HCT116 (cell line): ENCODE measurements around the gene RAD51C. TPM values are rescaled to one million over a fixed set of nuclear protein-coding genes. Genes with fewer than 3 reads are reported as not detected.

Experiments
- ATAC-seq: fragments of 200-7000 bp; cut with Tn5 transposase; 2 replicates; pipeline ENCODE4 v1.9.1; 2020; ENCODE audit warnings: mild to moderate bottlenecking, moderate library complexity
- BruUV-seq: library from RNA; stranded (reverse); fragments of 400-500 nt; replicated peaks from 2 replicates; lab custom pipeline; 2021; lab: Mats Ljungman, UMichigan
- CTCF ChIA-PET: fragments of 300-600 bp; sonication (Branson Sonifier 250); formaldehyde crosslinking; loops from one replicate; lab custom pipeline; 2021; ENCODE audit warnings: antibody characterized with exemption; lab: Charles Lee
- POLR2A ChIA-PET: fragments of 300-600, 350-600 bp; sonication (Branson Sonifier 250); formaldehyde crosslinking; loops from one replicate; lab custom pipeline; 2021; ENCODE audit warnings: antibody characterized with exemption; lab: Charles Lee
- RAD21 ChIA-PET, 2 experiments: fragments of 300-600 bp; sonication (Branson Sonifier 250); formaldehyde crosslinking; loops; one replicate each; lab custom pipeline; 2023; ENCODE audit warnings: low total read pairs in 2 of 2; ENCODE audit not compliant: uncharacterized antibody in 2 of 2, unreplicated experiment in 2 of 2, low non-redundant PET in 1 of 2; lab: Charles Lee
- DNase-seq: peaks from one replicate; pipeline ENCODE4 v3.0.0-alpha.2; 2010; ENCODE audit warnings: low read depth, low spot score
- H2AFZ ChIP-seq: fragments of 200-600 bp; shearing (Covaris generic), sonication (generic); 2 replicates; pipeline ENCODE4 v1.6.1; 2017; ENCODE audit warnings: low read depth, mixed run types, mixed read lengths, antibody characterized with exemption, low read length; ENCODE audit not compliant: poor library complexity, severe bottlenecking
- H3K27ac ChIP-seq: 2 replicates; pipeline ENCODE4 v1.5.1; 2012; ENCODE audit warnings: low read depth, low read length
- H3K27me3 ChIP-seq: fragments of 200-600 bp; sonication (generic); 2 replicates; pipeline ENCODE4 v1.6.1; 2016; ENCODE audit warnings: mixed run types, low read length, mixed read lengths; ENCODE audit not compliant: insufficient read depth
- H3K36me3 ChIP-seq, 2 experiments: fragments of 200-500 bp in 1 of 2; fragments of 200-600 bp in 1 of 2; sonication (Bioruptor generic) in 1 of 2; sonication (generic) in 1 of 2; 2 replicates each; pipeline versions ENCODE4 v1.5.1 to v1.6.1; 2014 to 2016; ENCODE audit warnings: low read length in 2 of 2, inconsistent platforms in 1 of 2, mixed read lengths in 1 of 2, mixed run types in 1 of 2; ENCODE audit not compliant: insufficient read depth in 2 of 2, control insufficient read depth in 1 of 2
- H3K4me1 ChIP-seq, 2 experiments: fragments of 200-600 bp in 1 of 2; sonication (generic) in 1 of 2; 2 replicates each; pipeline versions ENCODE4 v1.5.1 to v1.6.1; 2012 to 2017; ENCODE audit warnings: low read length in 2 of 2, inconsistent platforms in 1 of 2, mild to moderate bottlenecking in 1 of 2, mixed read lengths in 1 of 2, mixed run types in 1 of 2, moderate library complexity in 1 of 2; ENCODE audit not compliant: insufficient read depth in 2 of 2, control insufficient read depth in 1 of 2
- H3K4me2 ChIP-seq: fragments of 200-600 bp; sonication (generic); 2 replicates; pipeline ENCODE4 v1.6.1; 2017; ENCODE audit warnings: mixed run types, low read length, mixed read lengths
- H3K4me3 ChIP-seq, 2 experiments: fragments of 200-600 bp in 1 of 2; sonication (generic) in 1 of 2; replicated peaks in 1 of 2; 2 replicates each; pipeline ENCODE4 v1.5.1; 2011 to 2016; ENCODE audit warnings: low read length in 2 of 2, control low read depth in 1 of 2, low read depth in 1 of 2, mild to moderate bottlenecking in 1 of 2, mixed read lengths in 1 of 2, mixed run types in 1 of 2
- H3K79me2 ChIP-seq: fragments of 200-600 bp; sonication (generic); 2 replicates; pipeline ENCODE4 v1.6.1; 2017; ENCODE audit warnings: mild to moderate bottlenecking, mixed run types, low read length, moderate library complexity, mixed read lengths; ENCODE audit not compliant: insufficient read depth
- H3K9ac ChIP-seq: fragments of 200-600 bp; sonication (generic); 2 replicates; pipeline ENCODE4 v1.6.1; 2016; ENCODE audit warnings: low read length, mixed read lengths
- H3K9me2 ChIP-seq: fragments of 200-600 bp; sonication (generic), shearing (Covaris generic); 2 replicates; pipeline ENCODE4 v1.6.1; 2017; ENCODE audit warnings: mixed run types, mild to moderate bottlenecking, moderate library complexity; ENCODE audit not compliant: insufficient read depth
- H3K9me3 ChIP-seq, 2 experiments: fragments of 200-500 bp in 1 of 2; fragments of 200-600 bp in 1 of 2; sonication (Bioruptor generic) in 1 of 2; sonication (generic) in 1 of 2; 2 replicates each; pipeline ENCODE4 v1.6.1; 2014 to 2017; ENCODE audit warnings: low read length in 2 of 2, mixed read lengths in 2 of 2, inconsistent platforms in 1 of 2, low read depth in 1 of 2, mild to moderate bottlenecking in 1 of 2, mixed run types in 1 of 2, moderate library complexity in 1 of 2; ENCODE audit not compliant: control insufficient read depth in 1 of 2, insufficient read depth in 1 of 2
- H4K20me1 ChIP-seq: fragments of 200-600 bp; sonication (generic), shearing (Covaris generic); 2 replicates; pipeline ENCODE4 v1.6.1; 2017; ENCODE audit warnings: mixed run types, mild to moderate bottlenecking, moderate library complexity; ENCODE audit not compliant: insufficient read depth
- CBX3 ChIP-seq: IDR thresholded peaks from 2 replicates; pipeline ENCODE4 v1.6.1; 2012; ENCODE audit warnings: low read depth
- CEBPB ChIP-seq: IDR thresholded peaks from 2 replicates; pipeline ENCODE4 v1.6.1; 2012; ENCODE audit warnings: low read depth
- EGR1 ChIP-seq: IDR thresholded peaks from 2 replicates; pipeline ENCODE4 v1.6.1; 2012; ENCODE audit warnings: low read depth
- ELF1 ChIP-seq: IDR thresholded peaks from 2 replicates; pipeline ENCODE4 v1.6.1; 2012; ENCODE audit warnings: low read depth, borderline replicate concordance
- EZH2 ChIP-seq: fragments of 200-600 bp; sonication (generic); IDR thresholded peaks from 2 replicates; pipeline ENCODE4 v1.6.1; 2017; ENCODE audit warnings: antibody characterized with exemption, mixed run types
- FOSL1 ChIP-seq: IDR thresholded peaks from 2 replicates; pipeline ENCODE4 v1.6.1; 2012; ENCODE audit warnings: low read depth
- JUND ChIP-seq: IDR thresholded peaks from 2 replicates; pipeline ENCODE4 v1.6.1; 2012
- POLR2A ChIP-seq: IDR thresholded peaks from 2 replicates; pipeline ENCODE4 v1.7.0; 2011; ENCODE audit warnings: borderline replicate concordance; ENCODE audit not compliant: insufficient read depth, insufficient read length; ENCODE audit errors: extremely low read depth
- POLR2AphosphoS5 ChIP-seq: IDR thresholded peaks from 2 replicates; pipeline ENCODE4 v1.6.1; 2011; ENCODE audit warnings: mild to moderate bottlenecking, low read depth, low read length, moderate library complexity
- SIN3A ChIP-seq: IDR thresholded peaks from 2 replicates; pipeline ENCODE4 v1.6.1; 2012; ENCODE audit warnings: low read depth
- SP1 ChIP-seq: IDR thresholded peaks from 2 replicates; pipeline ENCODE4 v1.6.1; 2012; ENCODE audit warnings: low read depth
- SRF ChIP-seq: IDR thresholded peaks from 2 replicates; pipeline ENCODE4 v1.6.1; 2012; ENCODE audit warnings: low read depth
- TCF7L2 ChIP-seq: IDR thresholded peaks from 2 replicates; pipeline ENCODE4 v1.7.0; 2011; ENCODE audit warnings: borderline replicate concordance, inconsistent platforms; ENCODE audit not compliant: insufficient read depth, insufficient read length; ENCODE audit errors: extremely low read depth
- YY1 ChIP-seq: IDR thresholded peaks from 2 replicates; pipeline ENCODE4 v1.6.1; 2011; ENCODE audit warnings: low read length, low read depth, moderate library complexity, mild to moderate bottlenecking; ENCODE audit not compliant: insufficient replicate concordance; ENCODE audit errors: extremely low read depth
- ZNF274 ChIP-seq: fragments of 200-500 bp; sonication (Bioruptor generic); IDR thresholded peaks from 2 replicates; pipeline ENCODE4 v1.6.1; 2014; ENCODE audit warnings: mild to moderate bottlenecking, low read depth, low read length, inconsistent platforms
- intact Hi-C: fragments of 100-400 bp; cut with micrococcal nuclease; formaldehyde crosslinking; loops from 2 replicates; pipeline ENCODE4 v1.10.0; 2022
- total RNA-seq: library from RNA; stranded (reverse); gene quantifications from one replicate; pipeline ENCODE4 v1.2.1, GENCODE V29; 2021; ENCODE audit not compliant: unreplicated experiment
- TF ChIP-seq, protein P1 (sequence below): IDR thresholded peaks from 2 replicates; pipeline ENCODE4 v1.6.1; 2012; ENCODE audit warnings: low read depth
- TF ChIP-seq, protein P2 (sequence below): IDR thresholded peaks from 2 replicates; pipeline ENCODE4 v1.6.1; 2012
- TF ChIP-seq, protein P3 (sequence below), 3 experiments: fragments of 200-600 bp in 1 of 3; sonication (generic) in 1 of 3; IDR thresholded peaks in 2 of 3; conservative IDR thresholded peaks in 1 of 3; 2 replicates each; pipeline ENCODE4 v1.5.1; 2012 to 2017; ENCODE audit warnings: low read depth in 2 of 3, low read length in 2 of 3, antibody characterized with exemption in 1 of 3, borderline replicate concordance in 1 of 3, control low read depth in 1 of 3, mild to moderate bottlenecking in 1 of 3, mixed read lengths in 1 of 3, mixed run types in 1 of 3, moderate library complexity in 1 of 3; ENCODE audit not compliant: insufficient read depth in 1 of 3

RAD51C gene
- total RNA-seq, 1 experiment from 2014 or later = 94.9 TPM

DNA sequence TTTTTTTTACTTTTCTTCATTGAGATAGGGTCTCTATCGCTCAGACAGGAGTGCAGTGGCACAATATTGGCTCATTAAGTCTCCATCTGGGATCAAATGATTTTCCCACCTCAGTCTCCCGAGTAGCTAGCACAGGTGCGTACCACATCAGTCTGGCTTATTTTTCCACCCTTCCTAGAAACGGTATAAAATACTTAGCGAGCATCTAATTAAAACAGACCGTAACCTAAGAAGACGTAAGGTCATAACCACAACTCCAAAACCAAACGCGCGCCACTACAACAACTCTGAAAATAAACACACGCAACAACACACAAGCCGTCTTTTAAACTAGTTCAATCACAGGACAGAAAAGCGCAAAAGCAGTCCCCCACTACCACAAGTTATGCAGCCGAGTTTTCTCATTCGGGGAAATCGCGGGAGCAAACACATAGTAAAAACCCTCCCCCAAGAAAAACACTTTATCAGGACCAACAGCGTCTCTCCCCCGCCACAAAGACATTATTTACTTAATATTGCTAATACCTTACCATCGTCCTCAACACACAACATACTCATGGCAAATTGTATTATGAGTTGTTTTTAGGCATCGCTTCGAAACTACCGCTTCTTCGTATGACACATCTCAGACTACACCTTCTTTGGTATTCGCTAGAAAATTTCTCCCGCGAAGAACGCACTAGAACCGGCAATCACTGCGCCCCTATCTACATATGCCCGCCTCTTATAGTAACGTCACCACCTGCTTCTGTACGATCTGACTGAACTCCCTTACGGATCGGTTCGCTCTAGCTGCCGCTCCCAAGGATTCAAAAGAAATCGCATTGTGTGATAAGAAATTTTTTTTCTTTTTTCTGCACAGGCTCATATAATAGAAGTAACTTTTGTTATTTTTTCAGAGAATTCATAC lies 33.3 kb upstream of the RAD51C start:
- ATAC-seq (peak; percentile 86), DNase-seq (peak; percentile 100)
- H4K20me1 ChIP-seq = no peaks in the 10 kb centered on the region
- H3K9me2 ChIP-seq = no peaks in the 10 kb centered on the region
- POLR2A ChIA-PET = interaction anchor here (0.6 to 8.6 kb wide), 35 partner anchors 10 to 346 kb away, joined by 3 to 338 read pairs (median 5); partner anchors contain the start of genes MTMR4, RAD51C and TEX14
- H3K27ac ChIP-seq = peak overlapping the region; percentile 69
- RAD21 ChIA-PET = interaction anchor here in 1 of 2 experiments (1.0 kb wide), 1 partner anchor 27 kb away, joined by 3 read pairs; no protein-coding TSS in a partner anchor
- H2AFZ ChIP-seq = peak overlapping the region; percentile 76
- H3K9ac ChIP-seq = peak overlapping the region; percentile 66
- H3K4me3 ChIP-seq = peak overlapping the region; percentile 33 to 34
- H3K4me1 ChIP-seq = peaks cover 15 to 22% of the 10 kb centered on the region in 2 experiments
- no peaks in the 10 kb centered on the region; a peak in 1 of 4 replicates for H3K9me3 ChIP-seq
- intact Hi-C loops = loop anchor here (1.0 kb wide), 3 partner anchors 20 to 141 kb away; no protein-coding TSS in a partner anchor
- H3K79me2 ChIP-seq = no peaks in the 10 kb centered on the region
- peak overlapping the region; percentile 60 for H3K4me2 ChIP-seq
- no peaks in the 10 kb centered on the region for H3K27me3 ChIP-seq
- no peaks in the 10 kb centered on the region for H3K36me3 ChIP-seq
- BruUV-seq = TSS peak; percentile 100
- CTCF ChIA-PET = interaction anchor here (1.6 kb wide), 1 partner anchor 27 kb away, joined by 8 read pairs; no protein-coding TSS in a partner anchor
- peak; percentile 98 for TF ChIP-seq JUND
- TF ChIP-seq, protein P1, sequence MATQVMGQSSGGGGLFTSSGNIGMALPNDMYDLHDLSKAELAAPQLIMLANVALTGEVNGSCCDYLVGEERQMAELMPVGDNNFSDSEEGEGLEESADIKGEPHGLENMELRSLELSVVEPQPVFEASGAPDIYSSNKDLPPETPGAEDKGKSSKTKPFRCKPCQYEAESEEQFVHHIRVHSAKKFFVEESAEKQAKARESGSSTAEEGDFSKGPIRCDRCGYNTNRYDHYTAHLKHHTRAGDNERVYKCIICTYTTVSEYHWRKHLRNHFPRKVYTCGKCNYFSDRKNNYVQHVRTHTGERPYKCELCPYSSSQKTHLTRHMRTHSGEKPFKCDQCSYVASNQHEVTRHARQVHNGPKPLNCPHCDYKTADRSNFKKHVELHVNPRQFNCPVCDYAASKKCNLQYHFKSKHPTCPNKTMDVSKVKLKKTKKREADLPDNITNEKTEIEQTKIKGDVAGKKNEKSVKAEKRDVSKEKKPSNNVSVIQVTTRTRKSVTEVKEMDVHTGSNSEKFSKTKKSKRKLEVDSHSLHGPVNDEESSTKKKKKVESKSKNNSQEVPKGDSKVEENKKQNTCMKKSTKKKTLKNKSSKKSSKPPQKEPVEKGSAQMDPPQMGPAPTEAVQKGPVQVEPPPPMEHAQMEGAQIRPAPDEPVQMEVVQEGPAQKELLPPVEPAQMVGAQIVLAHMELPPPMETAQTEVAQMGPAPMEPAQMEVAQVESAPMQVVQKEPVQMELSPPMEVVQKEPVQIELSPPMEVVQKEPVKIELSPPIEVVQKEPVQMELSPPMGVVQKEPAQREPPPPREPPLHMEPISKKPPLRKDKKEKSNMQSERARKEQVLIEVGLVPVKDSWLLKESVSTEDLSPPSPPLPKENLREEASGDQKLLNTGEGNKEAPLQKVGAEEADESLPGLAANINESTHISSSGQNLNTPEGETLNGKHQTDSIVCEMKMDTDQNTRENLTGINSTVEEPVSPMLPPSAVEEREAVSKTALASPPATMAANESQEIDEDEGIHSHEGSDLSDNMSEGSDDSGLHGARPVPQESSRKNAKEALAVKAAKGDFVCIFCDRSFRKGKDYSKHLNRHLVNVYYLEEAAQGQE = no peak
- TF ChIP-seq EZH2 = no peak
- TF ChIP-seq FOSL1 = peak; percentile 83
- no peak for TF ChIP-seq ZNF274
- peak; percentile 100 for TF ChIP-seq POLR2AphosphoS5
- TF ChIP-seq SIN3A = peak; percentile 100
- TF ChIP-seq POLR2A = peak; percentile 100
- peak; percentile 90 for TF ChIP-seq YY1
- peak; percentile 99 for TF ChIP-seq CBX3
- TF ChIP-seq, protein P2, sequence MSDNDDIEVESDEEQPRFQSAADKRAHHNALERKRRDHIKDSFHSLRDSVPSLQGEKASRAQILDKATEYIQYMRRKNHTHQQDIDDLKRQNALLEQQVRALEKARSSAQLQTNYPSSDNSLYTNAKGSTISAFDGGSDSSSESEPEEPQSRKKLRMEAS = peak; percentile 91
- TF ChIP-seq, protein P3, sequence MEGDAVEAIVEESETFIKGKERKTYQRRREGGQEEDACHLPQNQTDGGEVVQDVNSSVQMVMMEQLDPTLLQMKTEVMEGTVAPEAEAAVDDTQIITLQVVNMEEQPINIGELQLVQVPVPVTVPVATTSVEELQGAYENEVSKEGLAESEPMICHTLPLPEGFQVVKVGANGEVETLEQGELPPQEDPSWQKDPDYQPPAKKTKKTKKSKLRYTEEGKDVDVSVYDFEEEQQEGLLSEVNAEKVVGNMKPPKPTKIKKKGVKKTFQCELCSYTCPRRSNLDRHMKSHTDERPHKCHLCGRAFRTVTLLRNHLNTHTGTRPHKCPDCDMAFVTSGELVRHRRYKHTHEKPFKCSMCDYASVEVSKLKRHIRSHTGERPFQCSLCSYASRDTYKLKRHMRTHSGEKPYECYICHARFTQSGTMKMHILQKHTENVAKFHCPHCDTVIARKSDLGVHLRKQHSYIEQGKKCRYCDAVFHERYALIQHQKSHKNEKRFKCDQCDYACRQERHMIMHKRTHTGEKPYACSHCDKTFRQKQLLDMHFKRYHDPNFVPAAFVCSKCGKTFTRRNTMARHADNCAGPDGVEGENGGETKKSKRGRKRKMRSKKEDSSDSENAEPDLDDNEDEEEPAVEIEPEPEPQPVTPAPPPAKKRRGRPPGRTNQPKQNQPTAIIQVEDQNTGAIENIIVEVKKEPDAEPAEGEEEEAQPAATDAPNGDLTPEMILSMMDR (IDR thresholded peaks at IDR 0.05 in 2 of 3, conservative IDR thresholded peaks at IDR 0.05 in 1 of 3; ENCODE audit: borderline replicate concordance in 1 of 3, insufficient read depth in 1 of 3, low read depth in 2 of 3, low read length in 2 of 3) = no peak
- TF ChIP-seq SP1 = peak; percentile 99
- TF ChIP-seq ELF1 = no peak; the same call in 1 of the 2 replicates
- peak; percentile 86 for TF ChIP-seq SRF
- TF ChIP-seq TCF7L2 = peak; percentile 69
- TF ChIP-seq EGR1 = peak; percentile 68
- TF ChIP-seq CEBPB = peak; percentile 93
